ENCODE results near the gene PHF8.

PHF8 gene

DNA sequence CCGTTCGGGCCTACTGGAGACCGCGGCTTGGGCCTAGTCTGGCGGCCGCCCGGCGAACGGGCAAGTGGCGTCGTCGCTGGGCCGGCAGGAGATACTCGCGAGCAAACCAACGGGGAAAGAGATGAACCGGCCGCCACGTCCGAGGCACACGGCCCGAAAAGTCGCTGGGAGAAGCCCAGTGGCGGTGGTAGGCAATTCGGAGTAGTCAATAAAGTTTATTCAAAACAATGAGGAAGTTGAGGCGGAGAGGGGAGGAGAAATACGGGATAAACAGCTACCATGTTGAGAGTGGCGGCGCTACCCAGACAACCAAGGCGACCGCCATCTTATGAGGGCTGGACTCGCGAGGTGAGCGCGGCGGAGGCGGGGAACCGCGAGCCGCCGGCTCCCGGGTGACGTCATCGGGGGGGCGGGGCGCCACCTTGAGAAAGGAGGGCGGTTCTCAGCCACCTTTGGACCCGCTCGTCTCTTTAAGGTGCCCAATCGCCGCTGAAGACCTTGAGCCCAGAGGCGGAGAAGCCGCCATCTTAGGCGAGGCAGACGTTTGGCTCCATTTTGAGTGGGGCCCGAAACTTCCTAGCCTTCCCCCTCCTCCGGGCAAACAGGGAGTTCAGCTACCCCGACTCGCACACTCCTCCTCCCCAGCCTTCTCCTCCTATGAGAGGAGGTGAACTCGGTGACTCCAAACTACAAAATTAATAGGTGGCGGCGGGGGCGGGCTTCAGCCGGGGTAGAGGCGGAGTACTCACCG, at the start of gene PHF8:
TSS of gene PHF8 (minus strand) at position 348 of the 751 bp plus-strand sequence. CDS start 1,745 bp downstream, outside the sequence.
- peak; percentile 96 for DNase-seq

DNA sequence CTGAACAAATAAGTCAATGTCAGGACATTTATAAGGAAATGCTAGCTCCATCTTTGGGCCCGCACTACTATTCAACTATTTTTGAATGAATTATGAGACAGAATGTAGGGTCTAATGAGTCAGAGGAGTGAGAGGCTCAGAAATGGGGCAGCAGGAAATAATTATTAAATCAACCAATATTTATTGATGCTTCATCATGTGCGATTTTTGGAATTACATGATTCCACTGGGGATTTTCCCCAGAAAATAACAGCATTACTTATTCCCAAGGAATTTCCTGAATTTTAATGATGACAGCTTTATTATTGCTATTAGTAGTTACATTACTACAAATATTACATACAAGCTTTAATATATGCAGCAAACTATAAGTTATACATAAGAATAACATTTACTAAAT, 49.3 kb upstream of the PHF8 start:
- DNase-seq: no peak

DNA sequence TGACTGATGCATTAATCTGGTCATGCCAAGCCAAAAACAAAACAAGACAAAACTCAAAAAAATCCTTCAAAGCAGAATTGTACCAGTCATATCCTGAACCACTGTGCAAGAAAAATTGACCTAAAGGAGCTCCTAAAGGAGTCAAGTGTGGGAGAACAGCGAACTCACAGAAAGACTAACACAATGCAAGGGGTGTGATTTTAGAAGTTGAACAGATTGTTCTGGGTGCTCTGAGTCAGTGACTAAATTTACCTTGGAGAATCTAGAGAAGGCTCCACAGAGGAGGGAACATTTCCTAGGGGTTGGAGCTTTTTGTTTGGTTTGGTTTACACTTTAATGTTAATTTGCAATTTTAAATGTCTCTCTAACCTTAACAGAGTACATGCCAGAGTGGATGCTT, 48.9 kb upstream of the PHF8 start:
- no peak for DNase-seq

- DNase-seq: no peak
Observed at GRCh38 chrX:54090880-54091279, 46.6 kb upstream of the PHF8 start.

GRCh38 chrX:54089191-54089590, 44.9 kb upstream of the PHF8 start:
- no peak for DNase-seq

DNA sequence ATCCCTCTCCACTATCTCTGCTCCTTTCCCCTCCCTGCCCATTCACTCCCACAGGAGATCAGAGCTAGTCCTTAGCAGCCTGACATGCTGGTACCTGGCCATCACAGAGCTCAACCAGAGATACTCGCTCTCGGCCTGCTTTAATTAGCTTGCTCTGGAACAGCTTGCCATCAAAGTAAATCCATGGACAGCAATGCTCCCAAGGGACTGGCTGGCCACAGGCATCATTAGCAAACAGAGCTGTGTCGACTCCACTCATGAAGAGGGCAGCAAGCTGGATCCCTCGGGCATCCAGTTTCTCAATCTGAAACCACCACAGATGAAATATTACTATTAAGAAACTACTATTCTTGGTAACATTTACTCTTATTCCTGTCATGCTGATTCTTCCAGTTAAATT, 43.4 kb upstream of the PHF8 start:
- DNase-seq: no peak

DNA sequence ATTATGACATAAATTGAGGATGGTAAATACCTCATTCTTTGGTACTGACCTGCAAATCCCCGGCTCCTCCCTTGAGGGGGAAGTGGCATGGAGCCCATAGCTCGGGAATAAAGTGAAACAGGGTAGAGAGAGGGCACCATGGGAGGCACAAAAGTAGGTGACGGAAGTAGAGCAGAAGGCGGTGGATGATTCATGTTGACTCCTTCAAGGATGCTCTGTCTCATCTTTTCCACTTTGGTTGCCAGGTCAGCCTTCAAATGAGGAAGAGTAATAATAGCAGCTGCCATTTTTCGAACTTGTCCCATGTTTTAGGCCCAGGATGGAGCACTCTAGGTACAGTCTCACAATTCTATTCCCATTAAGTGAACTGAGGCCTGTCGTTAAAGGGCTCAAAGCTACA, 41.4 kb upstream of the PHF8 start:
- DNase-seq: no peak

DNA sequence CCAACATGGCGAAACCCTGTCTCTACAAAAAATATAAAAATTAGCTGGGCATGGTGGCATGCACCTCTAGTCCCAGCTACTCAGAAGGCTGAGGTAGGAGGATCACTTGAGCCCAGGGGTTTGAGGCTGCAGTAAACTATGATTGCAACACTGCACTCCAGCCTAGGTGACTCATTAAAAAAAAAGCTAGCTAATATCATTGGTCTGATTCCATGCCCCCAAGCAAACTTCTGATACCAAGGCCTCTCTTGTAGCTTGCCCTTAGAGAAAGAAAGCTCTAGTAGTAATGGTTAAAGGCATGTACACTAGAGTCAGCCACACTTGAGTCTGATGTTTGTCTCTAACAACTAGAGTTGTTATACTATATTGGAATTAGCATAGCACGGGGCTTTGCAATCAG, 32.6 kb upstream of the PHF8 start:
- DNase-seq: no peak

DNA sequence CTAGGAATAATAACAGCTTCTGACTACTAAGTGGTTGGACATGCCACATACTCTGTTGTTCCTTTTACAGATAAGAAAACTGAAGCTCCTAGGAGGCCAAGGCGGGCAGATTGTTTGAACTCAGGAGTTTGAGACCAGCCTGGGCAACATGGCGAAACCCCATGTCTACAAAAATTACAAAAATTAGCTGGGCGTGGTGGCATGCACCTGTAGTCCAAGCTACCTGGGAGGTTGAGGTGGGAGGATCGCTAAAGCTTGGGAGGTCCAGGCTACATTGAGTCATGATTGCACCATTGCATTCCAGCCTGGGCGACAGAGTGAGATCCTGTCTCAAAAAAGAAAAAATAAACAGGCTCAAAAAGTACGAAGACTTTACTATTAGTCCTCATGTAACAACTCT, 30.6 kb upstream of the PHF8 start:
- DNase-seq: no peak

DNA sequence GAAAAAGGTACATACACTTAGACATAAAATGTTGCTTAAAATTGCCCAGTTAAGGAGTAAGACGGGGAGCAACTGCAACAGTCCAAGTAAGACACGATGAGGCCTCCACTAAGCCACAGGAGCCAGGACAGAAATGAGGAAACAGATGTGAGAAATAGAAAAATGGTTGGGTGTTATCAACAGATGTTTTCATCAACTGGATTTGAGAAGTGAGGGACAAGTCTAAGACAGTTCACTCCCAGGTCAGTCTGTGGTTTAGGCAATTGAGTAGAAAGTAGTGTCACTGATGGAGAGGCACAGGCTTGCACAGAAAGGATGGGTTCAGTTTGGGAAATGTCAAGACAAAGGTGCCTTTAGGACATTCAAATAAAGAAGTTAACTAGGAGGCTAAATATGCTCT, 23.5 kb upstream of the PHF8 start:
- DNase-seq: no peak

DNA sequence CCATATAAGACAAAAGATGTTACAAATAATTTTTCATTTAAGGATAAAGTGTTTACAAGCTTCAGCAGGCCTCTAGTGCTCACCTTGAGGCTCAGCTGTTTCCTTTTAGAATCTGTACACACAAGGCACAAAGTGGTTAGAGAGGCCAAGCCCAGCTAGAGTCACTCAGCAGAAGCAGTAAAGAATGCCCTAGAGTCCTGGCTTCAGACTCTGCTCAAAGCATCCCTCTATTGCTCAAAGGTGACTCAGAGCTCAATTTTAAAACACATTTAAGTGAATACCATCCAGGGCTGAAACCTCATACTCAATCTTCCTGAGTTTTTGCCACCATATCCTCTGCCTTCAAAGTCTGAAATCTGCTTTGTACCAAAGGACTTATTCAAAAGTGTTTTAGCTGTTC, 22.6 kb upstream of the PHF8 start:
- no peak for DNase-seq

GRCh38 chrX:54064564-54064963, 20.3 kb upstream of the PHF8 start:
- DNase-seq: no peak

GRCh38 chrX:54063361-54063760, 19.1 kb upstream of the PHF8 start:
- DNase-seq: no peak

- no peak for DNase-seq
Observed at GRCh38 chrX:54049801-54050200, 5.5 kb upstream of the PHF8 start.

DNA sequence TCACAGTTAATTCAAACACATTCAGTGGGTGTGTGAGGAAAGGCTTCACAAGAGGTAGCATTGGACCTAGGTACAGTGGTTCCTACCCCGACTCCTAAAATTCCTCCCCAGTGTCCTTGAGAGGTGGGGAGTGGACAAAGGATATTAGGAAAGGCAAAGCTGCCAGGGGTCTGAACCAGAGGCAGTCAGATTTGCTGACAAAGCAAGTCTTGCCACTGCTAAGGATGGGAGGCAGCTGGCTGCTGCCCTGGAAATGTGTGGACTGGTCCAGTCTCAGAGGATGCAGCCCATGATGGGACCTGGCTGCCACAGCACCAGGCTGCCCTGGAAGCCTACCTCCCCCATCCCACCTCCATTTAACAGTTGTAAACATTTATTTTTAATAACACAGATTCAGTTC, 4.1 kb upstream of the PHF8 start:
- no peak for DNase-seq

GRCh38 chrX:54045563-54046228, 1.4 kb upstream of the PHF8 start:
- no peak for DNase-seq

GRCh38 chrX:54044877-54045338, 635 bp upstream of the PHF8 start:
- no peak for DNase-seq

- no peak for DNase-seq
Observed at GRCh38 chrX:54043541-54044125, 640 bp downstream of the PHF8 start.

DNA sequence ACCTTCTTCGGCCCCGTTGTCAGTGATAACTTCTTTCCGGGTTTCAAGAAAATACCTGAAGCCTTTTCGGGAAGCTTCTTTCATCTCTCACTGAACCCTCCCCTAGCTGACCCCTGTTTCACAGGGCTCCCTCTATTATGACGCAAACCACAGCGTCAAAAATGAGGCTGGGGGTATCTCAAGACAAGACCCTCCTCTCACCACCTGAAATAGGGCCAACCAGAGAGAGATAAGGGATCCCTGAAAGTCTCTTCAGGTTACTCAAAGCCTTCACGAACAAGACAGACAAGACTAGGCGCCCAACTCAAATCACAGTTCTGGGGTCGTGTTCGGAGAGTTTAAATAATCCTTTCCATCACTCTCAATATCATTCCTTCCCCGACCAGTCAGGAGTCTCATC, 1.2 kb downstream of the PHF8 start:
- no peak for DNase-seq

- DNase-seq: peak; percentile 60
Observed at GRCh38 chrX:54042609-54043021, 1.7 kb downstream of the PHF8 start.

DNA sequence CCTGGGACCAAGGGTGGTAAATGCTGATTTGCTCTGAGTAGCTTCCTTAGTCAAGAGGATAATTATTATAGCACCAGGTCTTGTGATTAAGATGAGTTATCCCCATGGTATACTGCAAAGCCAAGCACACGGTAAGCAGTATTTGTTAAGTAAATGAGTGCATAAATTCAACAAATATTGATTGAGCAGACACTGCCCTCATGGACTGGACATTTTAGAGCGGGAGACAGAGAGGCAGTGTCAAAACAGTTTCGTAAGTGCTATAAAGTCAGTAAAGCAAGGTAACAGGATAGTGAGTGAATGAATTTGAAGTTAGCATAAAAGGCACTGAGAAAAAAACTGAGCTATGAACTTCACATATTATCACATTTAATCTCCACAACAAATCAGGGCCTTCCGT, 13.9 kb downstream of the PHF8 start:
- DNase-seq: no peak

DNA sequence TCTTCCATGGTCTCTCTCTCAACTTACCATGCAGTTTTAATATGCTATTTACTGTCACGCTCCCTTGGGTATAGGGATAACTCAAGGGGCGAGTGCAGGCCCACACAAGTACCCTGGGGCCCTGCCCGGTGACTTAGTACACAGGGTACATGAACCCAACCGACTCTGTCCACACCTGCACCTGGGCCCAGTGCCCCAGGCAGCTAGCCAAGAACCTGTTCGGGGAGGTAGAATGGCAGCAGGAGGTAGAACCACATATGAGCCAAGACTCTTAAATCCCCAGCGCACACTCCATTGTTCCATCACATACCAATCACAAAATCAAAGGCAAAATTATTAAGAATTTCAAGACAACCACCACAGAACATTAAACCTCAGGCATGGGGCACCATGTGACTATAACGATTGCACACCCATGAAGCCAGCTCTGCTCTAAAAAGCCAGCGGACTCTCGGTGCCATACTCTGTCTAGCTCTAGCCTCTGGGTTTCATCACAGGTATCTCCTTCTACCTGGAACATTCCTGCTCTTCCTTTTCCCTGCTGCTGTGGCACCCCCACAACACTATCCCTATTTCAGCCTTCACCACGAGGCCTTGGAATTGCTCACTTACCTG, 14.6 kb downstream of the PHF8 start:
- no peak for DNase-seq

DNA sequence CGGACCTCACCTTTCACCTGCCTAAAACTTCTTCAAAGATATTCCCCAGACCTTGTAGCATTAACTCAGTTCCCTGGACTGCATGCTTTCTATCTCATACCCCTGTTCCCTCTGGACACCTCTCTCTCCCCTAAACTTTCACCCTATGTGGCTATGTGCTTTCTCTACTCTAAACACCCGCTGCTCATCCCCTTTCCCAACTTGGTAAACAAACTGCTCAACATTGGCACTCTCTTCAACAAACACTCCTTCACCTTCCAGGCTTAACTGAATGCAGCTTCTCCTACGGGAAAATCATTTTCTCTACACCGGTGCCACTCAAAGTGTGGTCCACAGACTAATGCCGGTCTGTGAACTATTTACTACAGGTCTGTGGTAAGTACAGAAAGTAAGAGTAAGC, 19.9 kb downstream of the PHF8 start:
- no peak for DNase-seq
